GM12864 (cell line): ENCODE results near the gene ZBED3.
A peak's percentile ranks its signal among the peaks of the same experiment; 100 is the strongest.
"Not testable (repeated sequence)": the region's sequence is repeated elsewhere in the genome, so short reads cannot be mapped to it uniquely, and the experiment has no call there.

Experiments used
- DNase-seq: peaks from one replicate; pipeline ENCODE4 v3.0.0-alpha.2; 2011; ENCODE audit warnings: low read depth
- H3K4me3 ChIP-seq: 2 replicates; pipeline ENCODE4 v1.5.1; 2011; ENCODE audit warnings: mild to moderate bottlenecking, low read depth, low read length, control low read depth
- TF ChIP-seq, protein P1 (sequence below): IDR thresholded peaks from 2 replicates; pipeline ENCODE4 v1.5.1; 2011; ENCODE audit warnings: low read depth, mild to moderate bottlenecking, moderate library complexity, low read length, control low read depth, inconsistent platforms; ENCODE audit errors: missing control alignments

Gene ZBED3

DNA sequence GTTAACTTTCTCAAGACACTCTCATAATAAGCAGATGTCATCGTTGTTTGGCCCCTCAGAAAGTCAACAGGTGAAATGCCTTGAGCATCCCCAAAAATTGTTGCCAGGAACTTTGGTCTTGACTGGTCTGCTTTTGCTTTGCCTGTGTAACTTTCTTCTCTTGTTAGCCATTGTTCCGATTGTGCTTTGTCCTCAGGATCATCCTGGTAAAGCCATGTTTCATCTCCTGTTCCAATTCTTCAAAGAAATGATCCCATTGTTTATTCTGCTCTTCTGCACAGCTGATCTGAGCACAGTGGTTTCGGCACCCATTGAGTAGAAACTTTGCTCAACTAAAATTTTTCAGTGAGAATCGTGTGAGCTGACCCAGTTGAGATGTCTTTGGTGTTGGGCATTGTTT, 8.1 kb upstream of the ZBED3 start:
- no peak for DNase-seq
- no peak overlapping the region for H3K4me3 ChIP-seq
- TF ChIP-seq, protein P1, sequence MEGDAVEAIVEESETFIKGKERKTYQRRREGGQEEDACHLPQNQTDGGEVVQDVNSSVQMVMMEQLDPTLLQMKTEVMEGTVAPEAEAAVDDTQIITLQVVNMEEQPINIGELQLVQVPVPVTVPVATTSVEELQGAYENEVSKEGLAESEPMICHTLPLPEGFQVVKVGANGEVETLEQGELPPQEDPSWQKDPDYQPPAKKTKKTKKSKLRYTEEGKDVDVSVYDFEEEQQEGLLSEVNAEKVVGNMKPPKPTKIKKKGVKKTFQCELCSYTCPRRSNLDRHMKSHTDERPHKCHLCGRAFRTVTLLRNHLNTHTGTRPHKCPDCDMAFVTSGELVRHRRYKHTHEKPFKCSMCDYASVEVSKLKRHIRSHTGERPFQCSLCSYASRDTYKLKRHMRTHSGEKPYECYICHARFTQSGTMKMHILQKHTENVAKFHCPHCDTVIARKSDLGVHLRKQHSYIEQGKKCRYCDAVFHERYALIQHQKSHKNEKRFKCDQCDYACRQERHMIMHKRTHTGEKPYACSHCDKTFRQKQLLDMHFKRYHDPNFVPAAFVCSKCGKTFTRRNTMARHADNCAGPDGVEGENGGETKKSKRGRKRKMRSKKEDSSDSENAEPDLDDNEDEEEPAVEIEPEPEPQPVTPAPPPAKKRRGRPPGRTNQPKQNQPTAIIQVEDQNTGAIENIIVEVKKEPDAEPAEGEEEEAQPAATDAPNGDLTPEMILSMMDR = no peak

DNA sequence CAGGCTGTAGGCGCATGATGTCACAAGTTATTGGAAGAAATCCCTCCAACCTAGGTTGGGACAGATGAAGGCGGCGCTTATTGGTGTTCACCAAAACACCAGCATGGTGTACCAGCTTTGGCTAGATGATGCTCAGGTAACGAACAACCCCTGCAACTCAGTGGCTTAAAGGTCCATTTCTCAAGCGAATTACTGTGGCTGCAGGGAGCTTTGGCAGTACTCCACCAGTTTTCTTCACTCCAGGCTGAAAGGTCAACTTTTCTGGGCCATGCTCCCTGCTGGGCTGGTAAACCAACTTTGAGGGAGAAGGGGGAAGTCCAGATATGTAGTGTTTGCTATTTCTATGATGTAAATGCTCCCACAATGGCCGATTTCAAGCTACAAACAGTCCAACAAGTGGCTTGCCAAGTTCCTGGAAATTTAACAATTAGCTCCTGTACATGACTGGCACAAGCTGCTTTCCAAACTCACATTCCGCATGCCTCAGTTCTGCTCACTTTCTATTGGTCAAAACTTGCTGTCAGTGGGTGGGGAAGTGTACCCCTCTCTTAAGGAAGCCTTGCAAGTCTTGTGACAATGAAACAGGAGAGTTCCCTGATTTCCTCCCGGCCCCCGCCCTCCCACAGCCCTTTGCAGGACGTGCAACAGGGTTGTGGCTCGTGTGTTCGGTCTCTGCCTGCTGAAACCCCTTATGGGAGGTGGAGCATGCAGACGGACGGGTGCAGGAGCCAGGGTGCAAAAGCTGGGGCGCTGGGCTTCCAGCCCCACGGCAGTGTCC, 588 bp upstream of the ZBED3 start:
- DNase-seq = no peak
- TF ChIP-seq, protein P1 = no peak
- peak overlapping the region; percentile 87 for H3K4me3 ChIP-seq

- DNase-seq = no peak
- H3K4me3 ChIP-seq = peak overlapping the region; percentile 87
- TF ChIP-seq, protein P1 = no peak
These were observed 757 bp downstream of the ZBED3 start for GRCh38 chr5:77086368-77086688.

- H3K4me3 ChIP-seq = no peak overlapping the region
- no peak for DNase-seq
- TF ChIP-seq, protein P1 = no peak
These were observed 4.0 kb downstream of the ZBED3 start for GRCh38 chr5:77083088-77083487.

GRCh38 chr5:77082280-77082679, 4.8 kb downstream of the ZBED3 start:
- no peak for DNase-seq
- H3K4me3 ChIP-seq = no peak overlapping the region
- TF ChIP-seq, protein P1 = no peak

- TF ChIP-seq, protein P1 = no peak
- DNase-seq = no peak
- H3K4me3 ChIP-seq = no peak overlapping the region
These were observed 6.2 kb downstream of the ZBED3 start for GRCh38 chr5:77080905-77081304.

DNA sequence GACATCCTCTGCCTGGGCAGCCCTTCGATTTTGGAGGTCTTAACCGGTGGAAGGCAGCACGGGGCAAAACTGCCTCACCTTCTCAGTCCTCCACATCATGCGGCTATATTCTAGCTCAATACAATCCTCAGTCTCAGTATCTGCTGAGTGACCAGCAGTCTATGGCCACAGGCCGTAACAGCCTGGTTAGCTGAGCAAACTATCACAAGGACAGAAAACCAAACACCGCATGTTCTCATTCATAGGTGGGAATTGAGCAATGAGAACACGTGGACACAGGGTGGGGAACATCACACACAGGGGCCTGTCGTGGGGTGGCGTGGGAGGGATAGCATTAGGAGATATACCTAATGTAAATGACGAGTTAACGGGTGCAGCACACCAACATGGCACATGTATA, 6.6 kb downstream of the ZBED3 start:
- not testable (repeated sequence) for DNase-seq, H3K4me3 ChIP-seq
